IPS-18c (cell line): ENCODE data around the gene MRPL11.
A peak's percentile ranks its signal among the peaks of the same experiment; 100 is the strongest.
"Not testable (repeated sequence)": the region's sequence is repeated elsewhere in the genome, so short reads cannot be mapped to it uniquely, and the experiment has no call there.

Source experiments
- H3K4me3 ChIP-seq: 2 replicates; pipeline ENCODE4 v1.7.0; 2013; ENCODE audit warnings: low read depth, mild to moderate bottlenecking, low read length, moderate library complexity; ENCODE audit not compliant: insufficient read depth
- H3K9me3 ChIP-seq: one replicate; pipeline ENCODE4 v1.6.1; 2013; ENCODE audit warnings: mild to moderate bottlenecking, low read length, moderate library complexity; ENCODE audit not compliant: control insufficient read depth, insufficient read depth

The MRPL11 gene

GRCh38 chr11:66448523-66448922 lies 9.9 kb upstream of the MRPL11 start:
- H3K9me3 ChIP-seq: peaks cover 5% of the 10 kb centered on the region
- no peak overlapping the region for H3K4me3 ChIP-seq

- Histone ChIP-seq H3K4me3 (no peak overlapping the region), H3K9me3 (peaks cover 7% of the 10 kb centered on the region)
Observed at GRCh38 chr11:66447012-66447411, 8.4 kb upstream of the MRPL11 start.

DNA sequence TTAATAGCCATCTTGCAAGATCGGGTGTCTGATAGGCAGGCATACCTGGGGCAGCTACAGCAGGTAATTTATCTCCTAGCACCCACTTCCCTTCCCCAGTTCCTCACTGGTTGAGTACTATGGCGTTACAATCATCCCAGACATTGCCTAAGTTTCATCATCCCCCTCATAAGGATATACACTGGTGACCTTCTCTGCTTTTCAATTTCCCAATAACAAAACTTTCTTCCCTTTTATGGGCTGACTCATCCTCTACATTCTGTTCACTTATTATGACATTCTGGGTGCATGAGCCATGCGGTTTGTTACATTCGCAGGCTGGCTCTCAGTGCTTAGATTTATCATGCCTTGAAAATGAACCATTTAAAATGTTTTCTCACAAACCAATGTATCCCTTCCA lies 5.0 kb upstream of the MRPL11 start:
- H3K9me3 ChIP-seq: peaks cover 7% of the 10 kb centered on the region
- H3K4me3 ChIP-seq: no peak overlapping the region

- H3K4me3 ChIP-seq: not testable (repeated sequence)
Observed at GRCh38 chr11:66440940-66441282, 2.3 kb upstream of the MRPL11 start.

GRCh38 chr11:66440101-66440939 lies 1.7 kb upstream of the MRPL11 start:
- not testable (repeated sequence) for H3K4me3 ChIP-seq, H3K9me3 ChIP-seq

More at GRCh38 chr11:66440940-66441282, 2.3 kb upstream of the MRPL11 start:
- H3K9me3 ChIP-seq: not testable (repeated sequence)

DNA sequence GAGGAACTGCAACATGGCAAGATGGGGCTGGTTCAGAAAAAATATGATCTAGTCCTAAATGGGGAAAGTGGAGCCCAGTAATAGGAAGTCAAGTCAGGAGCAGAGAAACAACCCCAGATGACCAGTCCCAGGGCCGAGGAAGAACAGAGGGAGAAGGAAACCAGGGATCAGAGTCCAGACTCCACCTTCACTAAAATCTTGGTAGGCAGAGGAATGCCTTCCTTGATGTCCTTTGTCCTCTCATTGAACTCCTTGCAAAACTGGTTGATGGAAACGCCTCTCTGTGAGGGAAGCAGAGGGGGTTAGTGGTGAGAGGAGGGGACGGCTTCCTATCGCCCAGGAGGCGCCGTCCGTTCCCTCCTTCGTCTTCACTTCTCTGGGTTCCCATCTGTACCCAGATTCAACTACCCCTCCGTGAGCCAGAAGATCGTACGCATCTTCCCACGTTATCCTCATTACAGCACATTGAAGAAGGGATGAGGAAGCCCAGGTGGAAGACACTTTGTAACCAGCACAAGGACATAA lies 607 bp downstream of the MRPL11 start:
- peak overlapping the region; percentile 95 for H3K4me3 ChIP-seq
- peaks cover 2% of the 10 kb centered on the region for H3K9me3 ChIP-seq

GRCh38 chr11:66432597-66432996 lies 6.1 kb downstream of the MRPL11 start:
- no peak overlapping the region for H3K4me3 ChIP-seq
- H3K9me3 ChIP-seq: no peaks in the 10 kb centered on the region

DNA sequence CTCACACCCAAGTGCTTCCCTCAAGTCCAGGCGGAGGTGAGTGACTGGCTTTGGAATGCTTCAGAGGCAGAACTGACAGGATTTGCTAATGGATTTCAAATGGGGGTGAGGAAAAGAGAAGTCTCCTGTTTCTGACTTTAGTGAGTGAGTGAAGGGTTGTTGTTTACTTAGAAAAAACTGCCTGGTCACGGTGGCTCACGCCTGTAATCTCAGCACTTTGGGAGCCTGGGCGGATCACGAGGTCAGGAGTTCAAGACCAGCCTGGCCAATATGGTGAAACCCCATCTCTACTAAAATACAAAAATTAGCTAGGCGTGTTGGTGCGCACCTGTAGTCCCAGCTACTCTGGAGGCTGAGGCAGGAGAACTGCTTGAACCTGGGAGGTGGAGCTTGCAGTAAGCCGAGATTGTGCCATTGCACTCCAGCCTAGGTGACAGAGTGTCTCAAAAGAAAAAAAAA lies 6.7 kb downstream of the MRPL11 start:
- not testable (repeated sequence) for H3K9me3 ChIP-seq, H3K4me3 ChIP-seq

- H3K9me3 ChIP-seq, H3K4me3 ChIP-seq: not testable (repeated sequence)
Observed at GRCh38 chr11:66431287-66431686, 7.4 kb downstream of the MRPL11 start.

- Histone ChIP-seq H3K9me3 (no peaks in the 10 kb centered on the region), H3K4me3 (no peak overlapping the region)
Observed at GRCh38 chr11:66429983-66430602, 8.6 kb downstream of the MRPL11 start.

- no peak overlapping the region for H3K4me3 ChIP-seq
- no peaks in the 10 kb centered on the region for H3K9me3 ChIP-seq
Observed at GRCh38 chr11:66428933-66429332, 9.7 kb downstream of the MRPL11 start.

DNA sequence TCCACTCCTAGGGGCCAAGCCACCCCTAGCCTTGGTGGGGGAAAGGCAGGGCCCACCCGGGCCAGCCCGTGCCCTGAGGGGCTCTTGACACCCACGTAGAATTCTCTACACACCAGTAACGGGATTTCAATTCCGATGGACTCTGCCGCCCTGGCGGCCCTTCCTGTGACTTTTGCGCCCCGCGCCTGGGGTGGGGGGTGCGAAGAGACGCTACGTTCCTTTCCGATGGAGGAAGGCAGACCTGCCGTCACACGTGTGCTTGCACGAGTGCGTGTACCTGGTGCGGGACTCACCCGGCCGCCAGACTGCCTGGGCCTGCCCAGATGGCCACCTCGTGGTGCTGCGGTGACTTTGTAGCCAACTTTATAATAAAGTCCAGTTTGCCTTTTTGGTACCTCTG lies 12.3 kb downstream of the MRPL11 start:
- Histone ChIP-seq H3K9me3 (no peaks in the 10 kb centered on the region), H3K4me3 (no peak overlapping the region)

GRCh38 chr11:66421492-66422205 lies 17.0 kb downstream of the MRPL11 start:
- Histone ChIP-seq H3K9me3 (no peaks in the 10 kb centered on the region), H3K4me3 (peak overlapping the region; percentile 45)

DNA sequence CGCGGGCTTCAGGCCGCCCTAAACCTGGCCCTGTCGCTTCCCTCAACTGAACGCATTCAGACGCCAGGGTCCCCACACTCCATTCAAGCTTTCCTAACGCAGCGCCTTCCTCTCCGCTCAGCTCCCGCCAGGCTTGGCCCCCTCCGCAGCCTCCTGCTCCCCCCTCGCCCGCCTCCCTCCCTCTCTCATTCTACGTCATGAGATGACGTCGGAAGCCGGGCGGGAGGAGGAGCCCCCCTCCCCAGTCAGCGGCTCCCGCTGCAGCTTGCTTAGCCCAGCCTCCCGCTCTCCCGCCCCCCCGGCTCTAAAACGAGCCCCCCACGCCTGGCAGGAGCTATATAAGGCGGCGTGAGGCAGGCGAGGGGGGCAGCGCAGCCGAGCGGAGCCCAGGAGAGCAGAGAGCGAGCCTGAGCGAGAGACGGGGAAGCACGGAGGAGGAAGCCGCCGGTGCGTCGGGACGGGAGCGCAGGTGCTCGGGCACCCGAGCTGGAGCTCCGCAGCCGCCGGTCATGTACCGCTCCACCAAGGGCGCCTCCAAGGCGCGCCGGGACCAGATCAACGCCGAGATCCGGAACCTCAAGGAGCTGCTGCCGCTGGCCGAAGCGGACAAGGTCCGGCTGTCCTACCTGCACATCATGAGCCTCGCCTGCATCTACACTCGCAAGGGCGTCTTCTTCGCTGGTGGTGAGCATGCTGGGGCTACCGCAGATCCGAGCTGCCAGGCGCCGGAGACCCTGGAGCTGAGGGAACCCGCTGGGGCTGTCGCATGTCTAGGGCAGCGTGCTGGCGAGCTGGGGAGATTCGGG lies 17.8 kb downstream of the MRPL11 start, which contains the start of gene NPAS4:
Gene NPAS4 (plus strand): TSS at position 365 of the 806 bp plus-strand sequence. CDS start 145 bp downstream, at position 510.
- Histone ChIP-seq H3K4me3 (peak within 1 kb of the TSS; percentile 45), H3K9me3 (no peaks in the 10 kb centered on the region)

GRCh38 chr11:66419825-66420224 lies 18.8 kb downstream of the MRPL11 start:
- H3K9me3 ChIP-seq: no peaks in the 10 kb centered on the region
- H3K4me3 ChIP-seq: peak overlapping the region; percentile 45

- Histone ChIP-seq H3K4me3 (no peak overlapping the region), H3K9me3 (no peaks in the 10 kb centered on the region)
Observed at GRCh38 chr11:66418986-66419308, 19.7 kb downstream of the MRPL11 start.
